ENCODE results near the gene GDF2. TPM values are rescaled to one million over a fixed set of nuclear protein-coding genes. Genes with fewer than 3 reads are reported as not detected.
A peak's percentile ranks its signal among the peaks of the same experiment; 100 is the strongest.

The GDF2 gene
- polyA plus RNA-seq, 1 experiment: not detected

DNA sequence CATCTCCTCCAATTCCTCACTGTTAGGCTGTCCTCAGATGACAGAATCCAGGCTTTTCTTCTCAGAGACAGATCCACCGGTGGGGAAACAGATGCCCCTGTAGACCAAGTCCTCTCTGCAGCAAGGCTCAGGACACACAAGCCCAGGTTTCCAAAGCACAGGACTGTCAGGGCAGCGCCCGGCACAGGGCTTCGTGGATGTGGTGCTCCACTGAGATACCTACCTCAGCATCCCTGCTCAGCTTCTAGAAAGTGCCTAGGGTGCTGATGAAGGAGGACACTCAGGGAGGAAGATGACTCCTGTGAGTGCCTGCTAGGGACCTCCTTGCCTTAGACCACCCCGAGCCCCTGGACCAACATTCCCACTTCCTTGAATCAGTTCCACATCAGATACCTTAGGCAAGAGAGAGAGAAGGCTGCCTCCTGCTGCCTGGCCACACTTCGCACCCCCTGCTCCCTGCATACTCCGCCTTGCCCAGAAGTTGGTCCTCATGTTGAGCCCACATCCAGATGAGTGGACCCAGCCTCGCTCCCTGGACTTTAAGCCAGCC, 17.0 kb downstream of the GDF2 start:
- H3K27me3 ChIP-seq (ENCODE audit: control insufficient read depth, insufficient read depth, low read length): peaks cover 8% of the 10 kb centered on the region
- POLR2A ChIA-PET: no interaction called here

GRCh38 chr10:47339759-47340607, 17.7 kb downstream of the GDF2 start:
- no peak for TF ChIP-seq CTCF (IDR thresholded peaks at IDR 0.05; ENCODE audit: insufficient read depth, low read depth, low read length)
- ChIA-PET POLR2A (no interaction called here), CTCF (interaction anchor here (0.8 to 2.3 kb wide), 12 partner anchors 8 to 347 kb away, joined by 3 to 17 read pairs (median 5); no protein-coding TSS in a partner anchor)
- Histone ChIP-seq H3K27me3 (ENCODE audit: control insufficient read depth, insufficient read depth, low read length) (peaks cover 9% of the 10 kb centered on the region), H3K36me3 (ENCODE audit: control insufficient read depth, insufficient read depth, low read length) (no peaks in the 10 kb centered on the region), H3K4me3 (ENCODE audit: low read depth, low read length) (no peak overlapping the region)
- DNase-seq (ENCODE audit: low read depth): no peak

More for the DNA sequence above, 17.0 kb downstream of the GDF2 start:
- H3K36me3 ChIP-seq (ENCODE audit: control insufficient read depth, insufficient read depth, low read length): no peaks in the 10 kb centered on the region
- CTCF ChIA-PET: interaction anchor here (0.7 to 2.3 kb wide), 7 partner anchors 7 to 346 kb away, joined by 3 to 17 read pairs (median 11); no protein-coding TSS in a partner anchor
- no peak for TF ChIP-seq CTCF (IDR thresholded peaks at IDR 0.05; ENCODE audit: insufficient read depth, low read depth, low read length)
- no peak for DNase-seq (ENCODE audit: low read depth)
- no peak overlapping the region for H3K4me3 ChIP-seq (ENCODE audit: low read depth, low read length)

DNA sequence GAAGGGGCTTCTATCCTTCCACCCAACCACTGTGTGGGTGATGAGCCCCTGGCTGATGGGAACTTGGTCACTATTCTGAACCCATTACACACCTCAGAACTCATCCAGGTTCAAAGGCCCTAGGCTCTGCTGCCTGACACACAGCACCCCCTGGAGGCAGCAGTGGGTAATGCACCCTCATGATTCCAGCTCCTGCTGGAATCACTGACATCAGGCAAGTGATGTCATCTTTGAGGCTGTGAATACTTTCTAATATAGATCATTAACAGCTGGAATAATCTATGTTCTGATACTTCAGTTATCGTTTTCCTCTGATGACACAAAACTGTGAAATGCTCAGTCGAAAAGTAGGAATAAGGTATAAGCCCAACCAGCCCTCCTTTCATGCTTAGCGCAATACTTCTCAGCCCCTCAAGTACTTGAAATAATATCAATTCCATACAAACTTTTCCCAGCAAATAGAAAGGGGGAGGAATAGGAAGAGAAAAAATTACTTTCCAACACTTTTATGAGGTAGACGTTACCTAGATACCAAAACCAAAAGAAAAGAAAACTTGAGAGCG, 18.4 kb downstream of the GDF2 start:
- CTCF ChIA-PET: interaction anchor here (0.6 to 2.3 kb wide), 17 partner anchors 9 to 348 kb away, joined by 3 to 17 read pairs (median 4); no protein-coding TSS in a partner anchor
- TF ChIP-seq CTCF (IDR thresholded peaks at IDR 0.05; ENCODE audit: insufficient read depth, low read depth, low read length): peak; percentile 97
- Histone ChIP-seq H3K36me3 (ENCODE audit: control insufficient read depth, insufficient read depth, low read length) (no peaks in the 10 kb centered on the region), H3K4me3 (ENCODE audit: low read depth, low read length) (no peak overlapping the region), H3K27me3 (ENCODE audit: control insufficient read depth, insufficient read depth, low read length) (peaks cover 10% of the 10 kb centered on the region)
- DNase-seq (ENCODE audit: low read depth): no peak
- POLR2A ChIA-PET: no interaction called here

- CTCF ChIA-PET: interaction anchor here (2.8 kb wide), 1 partner anchor 16 kb away, joined by 8 read pairs; no protein-coding TSS in a partner anchor
- no peak for TF ChIP-seq CTCF (IDR thresholded peaks at IDR 0.05; ENCODE audit: insufficient read depth, low read depth, low read length)
- H3K27me3 ChIP-seq (ENCODE audit: control insufficient read depth, insufficient read depth, low read length): peaks cover 6% of the 10 kb centered on the region; the same call in 1 of the 2 replicates
- H3K36me3 ChIP-seq (ENCODE audit: control insufficient read depth, insufficient read depth, low read length): no peaks in the 10 kb centered on the region
- DNase-seq (ENCODE audit: low read depth): no peak
- POLR2A ChIA-PET: no interaction called here
- no peak overlapping the region for H3K4me3 ChIP-seq (ENCODE audit: low read depth, low read length)
Measured at GRCh38 chr10:47344996-47345870, 23.0 kb downstream of the GDF2 start.

Data from BJ (cell line).